GM21737 (cell line): ENCODE measurements around the gene SPATC1L.
A peak's percentile ranks its signal among the peaks of the same experiment; 100 is the strongest.
"Not testable (repeated sequence)": the region's sequence is repeated elsewhere in the genome, so short reads cannot be mapped to it uniquely, and the experiment has no call there.

Source experiments
- ATAC-seq: cut with Tn5 transposase; IDR thresholded peaks from one replicate; pipeline ENCODE4 v1.9.1; 2021; ENCODE audit warnings: mild to moderate bottlenecking, moderate library complexity; ENCODE audit not compliant: unreplicated experiment

Gene SPATC1L

GRCh38 chr21:46183910-46184624 is at the start of gene SPATC1L:
SPATC1L (minus strand) TSS chr21:46184459; CDS start chr21:46182816, 1,643 bp downstream.
- peak; percentile 41 for ATAC-seq

GRCh38 chr21:46229923-46230260 is 45.6 kb upstream of the SPATC1L start:
- ATAC-seq = no peak

DNA sequence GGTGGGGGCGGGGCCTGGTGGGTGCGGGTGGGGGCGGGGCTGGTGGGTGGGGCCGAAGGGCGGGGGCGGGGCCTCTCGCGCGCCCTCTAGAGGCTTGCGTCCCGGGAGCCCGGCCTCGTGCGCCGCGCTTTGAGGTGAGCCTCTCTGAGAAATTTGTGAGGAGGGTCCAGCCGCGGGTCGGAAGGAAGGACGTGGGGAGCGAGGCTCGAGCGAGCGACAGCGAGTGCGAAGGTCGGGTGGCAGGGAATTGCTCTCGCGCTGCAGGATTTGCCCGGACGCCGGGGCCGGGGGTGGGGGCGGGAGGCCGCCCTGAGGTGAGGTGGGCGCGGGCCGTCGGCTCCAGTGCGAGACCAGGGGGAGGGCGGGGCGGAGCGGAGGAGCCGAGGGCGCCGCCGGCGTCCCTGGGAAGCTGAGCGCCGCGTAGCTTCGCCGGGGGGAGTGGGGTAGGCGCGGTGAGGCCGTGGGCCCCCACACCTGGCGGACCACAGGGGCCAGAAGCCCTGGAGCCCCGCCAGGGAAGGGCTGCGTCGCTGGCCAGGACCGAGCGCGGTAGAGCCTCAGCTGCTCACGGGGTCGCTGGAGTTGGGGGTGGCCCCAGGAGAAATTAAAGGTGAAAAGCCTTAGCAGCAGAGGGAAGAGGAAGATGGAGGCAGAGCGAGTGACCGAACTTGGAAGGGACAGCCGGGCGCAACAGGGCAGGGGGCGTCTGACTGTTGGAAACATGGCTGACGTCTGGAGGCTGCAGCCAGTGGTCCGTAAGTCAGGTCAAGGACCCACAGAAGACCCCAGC is 45.1 kb upstream of the SPATC1L start:
- peak; percentile 28 for ATAC-seq

GRCh38 chr21:46228345-46229051 is 44.2 kb upstream of the SPATC1L start, which contains the start of gene LSS:
LSS (minus strand) TSS chr21:46228774; CDS start chr21:46228745, 29 bp downstream.
- ATAC-seq = peak; percentile 77

GRCh38 chr21:46227811-46228344 is 43.6 kb upstream of the SPATC1L start:
- no peak for ATAC-seq

- no peak for ATAC-seq
These were observed 42.8 kb upstream of the SPATC1L start for GRCh38 chr21:46226920-46227599.

DNA sequence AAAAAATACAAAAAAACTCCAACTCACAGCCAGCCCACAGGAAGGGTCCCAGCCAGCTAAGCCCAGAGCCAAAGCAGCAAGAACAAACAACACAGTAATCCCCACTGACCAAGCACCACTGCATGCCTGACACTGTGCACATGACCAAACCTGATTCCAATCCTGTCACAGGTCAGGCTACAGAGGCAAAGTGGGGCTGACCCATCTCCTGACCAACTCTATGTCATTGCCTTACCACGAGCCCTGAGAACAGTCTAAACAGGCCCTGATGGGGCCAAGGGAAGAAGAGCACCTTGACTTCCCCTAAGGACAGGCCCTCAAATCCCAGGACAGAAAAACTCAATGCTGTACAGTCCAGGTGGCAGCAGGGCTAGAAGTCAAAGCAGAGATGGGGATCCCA is 41.9 kb upstream of the SPATC1L start:
- no peak for ATAC-seq

- not testable (repeated sequence) for ATAC-seq
These were observed 39.4 kb upstream of the SPATC1L start for GRCh38 chr21:46223661-46224060.

GRCh38 chr21:46223217-46223616 is 39.0 kb upstream of the SPATC1L start:
- no peak for ATAC-seq

DNA sequence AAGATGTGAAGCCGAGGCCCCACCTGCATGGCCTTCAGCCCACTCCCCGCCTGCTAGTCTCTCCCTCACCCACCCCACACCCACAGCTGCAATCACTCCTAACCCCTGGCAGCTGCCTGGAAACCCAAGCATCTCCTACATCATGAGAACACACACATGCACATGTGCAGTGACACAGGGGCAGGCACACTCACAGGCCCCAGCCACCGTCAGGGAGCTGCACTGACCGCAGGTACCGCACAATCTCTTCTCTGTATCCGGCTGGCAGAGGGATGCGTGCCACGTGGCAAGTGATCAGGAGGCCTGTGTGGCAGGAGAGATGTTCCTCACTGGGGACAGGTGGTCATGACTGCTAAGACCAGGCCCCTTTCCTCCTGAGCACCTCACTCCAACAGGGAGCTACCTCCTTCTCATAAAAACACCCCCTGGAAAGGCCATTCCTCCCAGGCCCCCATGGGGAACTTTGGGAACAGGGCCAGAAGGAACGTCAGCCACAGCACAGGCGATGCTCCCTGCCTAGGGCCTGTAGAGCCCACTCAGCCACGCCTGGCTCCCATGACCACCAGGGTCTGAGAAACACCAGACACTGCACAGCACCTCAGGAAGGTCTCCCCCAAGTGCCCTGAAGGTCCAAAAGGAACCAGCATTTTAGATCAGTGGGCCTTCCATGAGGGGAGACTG is 38.3 kb upstream of the SPATC1L start:
- ATAC-seq = no peak

- no peak for ATAC-seq
These were observed 37.6 kb upstream of the SPATC1L start for GRCh38 chr21:46221664-46222435.

- no peak for ATAC-seq
These were observed 36.6 kb upstream of the SPATC1L start for GRCh38 chr21:46220847-46221246.

DNA sequence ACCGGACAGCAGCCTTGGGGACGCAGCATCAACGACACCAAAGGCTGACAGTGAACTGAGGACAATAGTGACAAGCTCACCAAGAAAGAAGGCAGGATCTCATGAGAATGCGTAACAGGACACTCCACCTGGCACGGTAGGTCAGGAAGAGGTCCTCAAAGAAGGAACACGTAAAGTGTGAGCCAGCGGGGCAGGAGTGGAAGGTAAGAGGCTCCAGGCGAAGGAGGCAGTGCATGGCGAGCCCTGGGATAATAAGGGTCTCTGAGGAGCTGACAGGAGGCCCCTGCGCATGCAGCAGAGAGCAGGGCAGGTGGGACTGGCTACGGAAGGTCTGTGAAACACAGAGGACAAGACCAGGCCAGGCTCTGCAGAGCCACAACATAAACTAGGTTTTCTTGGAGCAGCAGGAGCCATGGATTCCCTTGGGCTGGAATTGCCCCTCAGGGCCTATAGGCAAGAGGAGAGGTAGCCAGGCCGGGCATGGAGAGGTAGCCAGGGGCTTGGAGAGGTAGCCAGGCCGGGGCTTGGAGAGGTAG is 36.1 kb upstream of the SPATC1L start:
- no peak for ATAC-seq

GRCh38 chr21:46219591-46220239 is 35.5 kb upstream of the SPATC1L start:
- ATAC-seq = no peak

DNA sequence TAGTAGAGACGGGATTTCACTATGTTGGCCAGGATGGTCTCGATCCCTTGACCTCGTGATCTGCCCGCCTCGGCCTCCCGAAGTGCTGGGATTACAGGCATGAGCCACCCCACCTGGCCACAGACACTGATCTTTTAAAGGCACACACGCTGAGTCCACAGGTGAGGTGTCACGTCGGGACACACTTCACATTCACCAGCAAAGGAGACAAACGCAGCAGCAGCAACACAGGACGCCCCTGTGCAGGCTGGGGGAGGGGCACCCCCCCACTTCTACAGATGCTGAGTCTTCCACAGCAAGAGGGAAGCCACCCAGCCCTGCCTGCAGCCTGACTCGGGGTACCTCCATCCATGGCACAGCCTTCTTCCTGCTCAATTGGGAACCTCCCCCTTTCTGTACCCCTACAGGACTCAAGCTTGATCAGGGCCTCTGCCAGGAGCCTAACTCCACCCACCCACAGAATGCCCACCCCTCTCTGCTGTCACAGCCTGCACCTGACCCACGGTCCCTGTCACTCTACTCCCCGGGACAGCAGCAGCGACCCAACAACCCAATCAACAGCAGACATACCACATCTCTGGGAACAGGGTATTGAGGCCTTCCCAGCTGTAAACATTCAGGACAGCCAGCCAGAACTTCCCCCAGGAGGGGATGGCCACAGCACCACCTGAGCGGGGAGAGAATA is 34.8 kb upstream of the SPATC1L start:
- ATAC-seq = no peak

GRCh38 chr21:46217511-46218196 is 33.4 kb upstream of the SPATC1L start:
- ATAC-seq = no peak

GRCh38 chr21:46216132-46216747 is 32.0 kb upstream of the SPATC1L start:
- ATAC-seq = no peak
